Panc1 (cell line): ENCODE data around the gene LINC00305. TPM values are rescaled to one million over a fixed set of nuclear protein-coding genes. Genes with fewer than 3 reads are reported as not detected.

Source experiments
- ATAC-seq: fragments of 200-7000 bp; cut with Tn5 transposase; 2 replicates; pipeline ENCODE4 v1.9.1; 2020; ENCODE audit warnings: mild to moderate bottlenecking, moderate library complexity
- BruUV-seq: library from RNA; stranded (reverse); fragments of 400-500 nt; replicated peaks from 2 replicates; lab custom pipeline; 2021; lab: Mats Ljungman, UMichigan
- CTCF ChIA-PET: fragments of 300-600 bp; sonication (Branson Sonifier 250); formaldehyde crosslinking; loops from one replicate; lab custom pipeline; 2022; ENCODE audit warnings: antibody characterized with exemption; lab: Charles Lee
- POLR2A ChIA-PET: fragments of 300-600 bp; sonication (Branson Sonifier 250); formaldehyde crosslinking; loops from one replicate; lab custom pipeline; 2022; ENCODE audit warnings: antibody characterized with exemption; lab: Charles Lee
- DNase-seq: peaks from one replicate; pipeline ENCODE4 v3.0.0-alpha.2; 2010; ENCODE audit warnings: low read depth, low spot score
- H3K27ac ChIP-seq: 2 replicates; pipeline ENCODE4 v1.5.1; 2011; ENCODE audit warnings: mild to moderate bottlenecking, low read length, inconsistent platforms
- H3K27me3 ChIP-seq: fragments of 200-500 bp; sonication (Bioruptor generic); 2 replicates; pipeline ENCODE4 v1.6.0; 2014; ENCODE audit warnings: low read length, inconsistent platforms; ENCODE audit not compliant: control insufficient read depth, insufficient read depth
- H3K36me3 ChIP-seq: fragments of 200-500 bp; sonication (Bioruptor generic); 2 replicates; pipeline ENCODE4 v1.5.1; 2014; ENCODE audit warnings: inconsistent platforms, mild to moderate bottlenecking, low read length, moderate library complexity; ENCODE audit not compliant: control insufficient read depth, insufficient read depth
- H3K4me1 ChIP-seq: 2 replicates; pipeline ENCODE4 v1.5.1; 2011; ENCODE audit warnings: inconsistent platforms, mild to moderate bottlenecking, low read length, moderate library complexity; ENCODE audit not compliant: control insufficient read depth, insufficient read depth
- H3K4me3 ChIP-seq, 2 experiments: 2 replicates each; pipeline ENCODE4 v1.5.1; 2011 to 2012; ENCODE audit warnings: low read depth in 2 of 2, low read length in 2 of 2, mild to moderate bottlenecking in 2 of 2, inconsistent platforms in 1 of 2, moderate library complexity in 1 of 2
- H3K9me3 ChIP-seq: fragments of 200-500 bp; sonication (Bioruptor generic); 2 replicates; pipeline ENCODE4 v1.5.1; 2014; ENCODE audit warnings: low read depth, mild to moderate bottlenecking, inconsistent platforms, low read length, moderate library complexity; ENCODE audit not compliant: control insufficient read depth, insufficient read depth
- POLR2AphosphoS5 ChIP-seq: IDR thresholded peaks from 2 replicates; pipeline ENCODE4 v1.6.1; 2012; ENCODE audit warnings: mild to moderate bottlenecking, low read depth, low read length, moderate library complexity
- SIN3A ChIP-seq: IDR thresholded peaks from 2 replicates; pipeline ENCODE4 v1.6.1; 2012; ENCODE audit warnings: low read depth, mild to moderate bottlenecking, low read length, moderate library complexity, borderline replicate concordance; ENCODE audit not compliant: insufficient read depth
- TCF7L2 ChIP-seq: IDR thresholded peaks from 2 replicates; pipeline ENCODE4 v1.6.1; 2011; ENCODE audit warnings: mild to moderate bottlenecking, low read depth, low read length, inconsistent platforms
- in situ Hi-C: cut with HindIII; loops from 2 replicates; pipeline ENCODE4 v1.10.0; 2016; ENCODE audit warnings: low sequenced_read_pairs, low pct_unique_long_range_greater_than_20kb
- intact Hi-C: fragments of 100-400 bp; cut with micrococcal nuclease; formaldehyde crosslinking; loops from one replicate; pipeline ENCODE4 v1.10.0; 2022; ENCODE audit not compliant: unreplicated experiment
- total RNA-seq: library from RNA; stranded (reverse); gene quantifications from one replicate; pipeline ENCODE4 v1.2.1, GENCODE V29; 2021; ENCODE audit not compliant: unreplicated experiment
- TF ChIP-seq, protein P1 (sequence below), 2 experiments: IDR thresholded peaks; 2 replicates each; pipeline ENCODE4 v1.6.1; 2011 to 2012; ENCODE audit warnings: low read depth in 2 of 2, control low read depth in 1 of 2, low read length in 1 of 2, mild to moderate bottlenecking in 1 of 2, moderate library complexity in 1 of 2; ENCODE audit not compliant: insufficient read depth in 1 of 2
- TF ChIP-seq, protein P2 (sequence below): fragments of 450-650 bp; IDR thresholded peaks from 2 replicates; pipeline ENCODE4 v1.5.1; 2017; ENCODE audit warnings: mild to moderate bottlenecking

LINC00305 gene
- total RNA-seq, 1 experiment from 2014 or later: not detected

- no TSS peak for BruUV-seq
- ATAC-seq: no peak
- Histone ChIP-seq H3K4me3 (no peak overlapping the region), H3K27ac (no peak overlapping the region), H3K4me1 (no peaks in the 10 kb centered on the region), H3K27me3 (no peaks in the 10 kb centered on the region), H3K36me3 (no peaks in the 10 kb centered on the region), H3K9me3 (no peaks in the 10 kb centered on the region)
- CTCF ChIA-PET: no interaction called here
- TF ChIP-seq, protein P1, sequence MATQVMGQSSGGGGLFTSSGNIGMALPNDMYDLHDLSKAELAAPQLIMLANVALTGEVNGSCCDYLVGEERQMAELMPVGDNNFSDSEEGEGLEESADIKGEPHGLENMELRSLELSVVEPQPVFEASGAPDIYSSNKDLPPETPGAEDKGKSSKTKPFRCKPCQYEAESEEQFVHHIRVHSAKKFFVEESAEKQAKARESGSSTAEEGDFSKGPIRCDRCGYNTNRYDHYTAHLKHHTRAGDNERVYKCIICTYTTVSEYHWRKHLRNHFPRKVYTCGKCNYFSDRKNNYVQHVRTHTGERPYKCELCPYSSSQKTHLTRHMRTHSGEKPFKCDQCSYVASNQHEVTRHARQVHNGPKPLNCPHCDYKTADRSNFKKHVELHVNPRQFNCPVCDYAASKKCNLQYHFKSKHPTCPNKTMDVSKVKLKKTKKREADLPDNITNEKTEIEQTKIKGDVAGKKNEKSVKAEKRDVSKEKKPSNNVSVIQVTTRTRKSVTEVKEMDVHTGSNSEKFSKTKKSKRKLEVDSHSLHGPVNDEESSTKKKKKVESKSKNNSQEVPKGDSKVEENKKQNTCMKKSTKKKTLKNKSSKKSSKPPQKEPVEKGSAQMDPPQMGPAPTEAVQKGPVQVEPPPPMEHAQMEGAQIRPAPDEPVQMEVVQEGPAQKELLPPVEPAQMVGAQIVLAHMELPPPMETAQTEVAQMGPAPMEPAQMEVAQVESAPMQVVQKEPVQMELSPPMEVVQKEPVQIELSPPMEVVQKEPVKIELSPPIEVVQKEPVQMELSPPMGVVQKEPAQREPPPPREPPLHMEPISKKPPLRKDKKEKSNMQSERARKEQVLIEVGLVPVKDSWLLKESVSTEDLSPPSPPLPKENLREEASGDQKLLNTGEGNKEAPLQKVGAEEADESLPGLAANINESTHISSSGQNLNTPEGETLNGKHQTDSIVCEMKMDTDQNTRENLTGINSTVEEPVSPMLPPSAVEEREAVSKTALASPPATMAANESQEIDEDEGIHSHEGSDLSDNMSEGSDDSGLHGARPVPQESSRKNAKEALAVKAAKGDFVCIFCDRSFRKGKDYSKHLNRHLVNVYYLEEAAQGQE (IDR thresholded peaks at IDR 0.05; ENCODE audit: insufficient read depth in 1 of 2, low read depth in 2 of 2, low read length in 1 of 2): no peak
- TF ChIP-seq, protein P2, sequence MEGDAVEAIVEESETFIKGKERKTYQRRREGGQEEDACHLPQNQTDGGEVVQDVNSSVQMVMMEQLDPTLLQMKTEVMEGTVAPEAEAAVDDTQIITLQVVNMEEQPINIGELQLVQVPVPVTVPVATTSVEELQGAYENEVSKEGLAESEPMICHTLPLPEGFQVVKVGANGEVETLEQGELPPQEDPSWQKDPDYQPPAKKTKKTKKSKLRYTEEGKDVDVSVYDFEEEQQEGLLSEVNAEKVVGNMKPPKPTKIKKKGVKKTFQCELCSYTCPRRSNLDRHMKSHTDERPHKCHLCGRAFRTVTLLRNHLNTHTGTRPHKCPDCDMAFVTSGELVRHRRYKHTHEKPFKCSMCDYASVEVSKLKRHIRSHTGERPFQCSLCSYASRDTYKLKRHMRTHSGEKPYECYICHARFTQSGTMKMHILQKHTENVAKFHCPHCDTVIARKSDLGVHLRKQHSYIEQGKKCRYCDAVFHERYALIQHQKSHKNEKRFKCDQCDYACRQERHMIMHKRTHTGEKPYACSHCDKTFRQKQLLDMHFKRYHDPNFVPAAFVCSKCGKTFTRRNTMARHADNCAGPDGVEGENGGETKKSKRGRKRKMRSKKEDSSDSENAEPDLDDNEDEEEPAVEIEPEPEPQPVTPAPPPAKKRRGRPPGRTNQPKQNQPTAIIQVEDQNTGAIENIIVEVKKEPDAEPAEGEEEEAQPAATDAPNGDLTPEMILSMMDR: no peak
- TF ChIP-seq POLR2AphosphoS5 (no peak), TCF7L2 (no peak), SIN3A (no peak)
- DNase-seq: no peak
- POLR2A ChIA-PET: no interaction called here
- intact Hi-C loops: no loop called here
- in situ Hi-C loops: no loop called here
These were observed 36.9 kb downstream of the LINC00305 start for GRCh38 chr18:64111950-64112349.

DNA sequence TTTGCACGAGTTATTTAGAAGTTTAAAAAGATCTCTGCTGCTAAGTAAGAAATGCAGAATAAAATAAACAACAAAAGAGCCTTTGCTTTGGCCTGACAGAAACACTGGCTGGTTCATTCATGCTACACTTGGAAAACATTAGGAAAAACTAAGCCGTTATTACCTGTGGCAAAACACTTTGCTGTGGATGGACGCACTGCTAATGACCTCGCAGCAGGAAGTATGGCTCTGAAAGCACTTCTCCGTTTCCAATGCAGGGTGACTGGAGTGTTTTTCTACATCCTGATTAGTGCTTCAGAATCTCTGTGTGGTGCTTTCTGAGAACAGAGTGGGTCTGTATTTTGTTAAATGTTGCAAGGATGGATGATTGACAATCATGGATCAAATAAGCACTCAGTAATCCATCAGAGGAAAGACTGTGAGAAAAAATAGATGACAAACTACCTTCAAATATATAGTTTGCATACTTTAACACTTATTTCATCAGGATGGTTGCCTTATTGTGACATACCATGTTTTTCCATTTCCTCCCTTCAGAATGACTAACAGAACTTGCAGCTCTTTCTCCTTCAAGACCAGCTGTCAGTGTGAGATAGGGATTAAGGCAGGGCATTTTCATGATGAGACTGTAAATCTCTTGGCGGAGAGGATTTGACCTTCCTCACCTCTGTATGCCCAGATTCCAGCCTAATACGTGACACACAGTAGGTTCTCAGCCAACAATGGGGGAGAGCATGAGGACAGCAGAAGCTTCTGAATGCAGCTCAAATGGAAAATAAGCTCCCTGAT lies 38.0 kb downstream of the LINC00305 start:
- POLR2A ChIA-PET: no interaction called here
- no TSS peak for BruUV-seq
- CTCF ChIA-PET: no interaction called here
- no peaks in the 10 kb centered on the region for H3K9me3 ChIP-seq
- no peaks in the 10 kb centered on the region for H3K27me3 ChIP-seq
- in situ Hi-C loops (no loop called here), intact Hi-C loops (no loop called here)
- H3K27ac ChIP-seq: no peak overlapping the region
- DNase-seq (no peak), ATAC-seq (no peak)
- no peak overlapping the region for H3K4me3 ChIP-seq
- TF ChIP-seq, protein P2: no peak
- TF ChIP-seq POLR2AphosphoS5: no peak
- no peak for TF ChIP-seq SIN3A
- TF ChIP-seq, protein P1 (IDR thresholded peaks at IDR 0.05; ENCODE audit: insufficient read depth in 1 of 2, low read depth in 2 of 2, low read length in 1 of 2): no peak
- TF ChIP-seq TCF7L2: no peak
- H3K36me3 ChIP-seq: no peaks in the 10 kb centered on the region
- no peaks in the 10 kb centered on the region for H3K4me1 ChIP-seq
